Measurements from ENCODE around the gene COX19.

DNA sequence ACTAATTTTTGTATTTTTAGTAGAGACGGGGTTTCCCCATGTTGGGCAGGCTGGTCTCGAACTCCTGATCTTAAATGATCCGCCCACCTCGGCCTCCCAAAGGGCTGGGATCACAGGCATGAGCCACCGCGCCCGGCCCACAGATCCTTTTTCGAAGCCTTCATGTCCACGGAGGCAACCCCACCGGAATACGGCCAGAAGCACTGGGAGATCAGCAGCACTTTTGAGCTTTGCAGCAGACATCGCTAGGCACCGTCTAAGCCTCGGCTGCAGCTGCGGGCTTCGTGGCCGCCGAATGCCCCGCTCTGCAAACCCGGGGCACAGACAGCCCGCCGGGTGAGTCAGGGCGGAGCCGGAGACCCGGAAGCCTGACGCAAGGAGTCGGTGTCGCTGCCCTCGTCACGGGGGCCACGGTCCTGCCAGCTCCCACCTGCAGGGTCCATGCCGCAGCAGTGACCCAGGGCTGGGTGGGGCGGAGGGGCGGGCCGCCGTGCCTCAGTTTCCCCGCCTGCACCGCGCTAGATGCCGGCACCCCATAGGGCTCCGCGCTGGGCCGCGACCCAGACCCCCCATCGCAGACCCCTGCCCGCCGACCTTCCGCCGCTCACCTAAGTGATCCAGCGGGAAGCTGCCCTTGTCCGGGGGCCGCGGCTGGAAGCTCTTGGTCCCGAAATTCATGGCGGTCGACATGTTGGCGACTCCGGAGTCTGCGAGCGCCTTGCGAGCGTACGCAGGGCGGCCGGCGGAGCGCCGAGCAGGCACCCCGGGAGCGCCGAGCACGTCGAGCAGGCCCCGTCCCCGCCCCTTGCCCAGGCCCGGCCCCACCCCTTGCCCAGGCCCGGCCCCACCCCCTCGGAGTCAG lies at the start of gene COX19:
- TF ChIP-seq CTCF (conservative IDR thresholded peaks at IDR 0.05) (no peak), ZFX (IDR thresholded peaks at IDR 0.05) (no peak)

Data from C4-2B (cell line).